ENCODE measurements around the gene SOD3. TPM values are rescaled to one million over a fixed set of nuclear protein-coding genes. Genes with fewer than 3 reads are reported as not detected.

SOD3 gene
- total and polyA plus RNA-seq, 2 of the 13 experiments (the other 11 are each of a cell fraction or from before 2014, with no cell fraction given), result 0.04 TPM; not detected in 1

DNA sequence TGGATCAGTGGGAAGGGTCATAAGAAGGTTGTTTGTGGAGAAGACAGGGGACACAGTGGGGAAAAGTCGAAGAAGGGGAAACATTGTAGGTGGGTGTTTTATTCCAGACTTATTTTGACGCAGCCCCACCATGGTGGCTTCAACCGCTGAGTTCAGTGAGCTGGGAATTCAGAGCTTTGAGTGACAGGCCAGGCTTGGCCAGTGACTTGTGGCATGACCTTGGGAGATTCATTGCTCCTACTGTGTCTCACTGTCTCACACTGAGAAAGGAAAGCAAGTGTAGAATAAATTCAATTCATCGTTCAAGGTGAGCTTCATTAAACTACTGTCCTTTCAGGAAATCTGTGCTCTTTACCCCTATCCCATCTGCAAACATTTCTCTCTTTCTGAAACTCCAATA is 47.4 kb upstream of the SOD3 start:
- Histone ChIP-seq H3K27ac (ENCODE audit: extremely low read length, insufficient read depth, low read length) (no peak overlapping the region), H3K27me3 (ENCODE audit: control insufficient read depth in 1 of 2, insufficient read depth in 2 of 2, low read length in 2 of 2) (no peaks in the 10 kb centered on the region), H3K9me3 (ENCODE audit: low read length) (no peaks in the 10 kb centered on the region), H3K4me2 (ENCODE audit: low read depth, low read length) (no peak overlapping the region), H2AFZ (ENCODE audit: low read length) (no peak overlapping the region), H3K9ac (ENCODE audit: insufficient read depth, low read depth, low read length) (no peak overlapping the region), H3K79me2 (ENCODE audit: insufficient read depth, low read length) (no peaks in the 10 kb centered on the region), H3K4me1 (ENCODE audit: insufficient read depth, low read length) (no peaks in the 10 kb centered on the region), H4K20me1 (ENCODE audit: insufficient read depth, low read length) (no peaks in the 10 kb centered on the region), H3K4me3 (replicated peaks in 1 of 3; ENCODE audit: insufficient read depth in 1 of 3, low read depth in 2 of 3, low read length in 3 of 3) (no peak overlapping the region), H3K36me3 (replicated peaks in 1 of 2; ENCODE audit: control insufficient read depth in 1 of 2, insufficient read depth in 2 of 2, low read length in 2 of 2) (no peaks in the 10 kb centered on the region)
- POLR2A ChIA-PET, result no interaction called here
- CTCF ChIA-PET (ENCODE audit: low intra/inter-chr PET ratio, low total read pairs), result no interaction called here
- intact Hi-C loops (cut with micrococcal nuclease; ENCODE audit: unreplicated experiment) (no loop called here), in situ Hi-C loops (cut with HindIII; ENCODE audit: extremely low pct_ligation_motif_present, low pct_unique_long_range_greater_than_20kb) (no loop called here)
- no peak for ATAC-seq
- 21% methylated on average over 4 of the region's 4 CpGs for WGBS (ENCODE audit: low lambda C conversion rate)
- no peak for TF ChIP-seq ARID2 (CRISPR knock-in tag; IDR thresholded peaks at IDR 0.05; ENCODE audit: borderline replicate concordance)
- TF ChIP-seq, protein P1, sequence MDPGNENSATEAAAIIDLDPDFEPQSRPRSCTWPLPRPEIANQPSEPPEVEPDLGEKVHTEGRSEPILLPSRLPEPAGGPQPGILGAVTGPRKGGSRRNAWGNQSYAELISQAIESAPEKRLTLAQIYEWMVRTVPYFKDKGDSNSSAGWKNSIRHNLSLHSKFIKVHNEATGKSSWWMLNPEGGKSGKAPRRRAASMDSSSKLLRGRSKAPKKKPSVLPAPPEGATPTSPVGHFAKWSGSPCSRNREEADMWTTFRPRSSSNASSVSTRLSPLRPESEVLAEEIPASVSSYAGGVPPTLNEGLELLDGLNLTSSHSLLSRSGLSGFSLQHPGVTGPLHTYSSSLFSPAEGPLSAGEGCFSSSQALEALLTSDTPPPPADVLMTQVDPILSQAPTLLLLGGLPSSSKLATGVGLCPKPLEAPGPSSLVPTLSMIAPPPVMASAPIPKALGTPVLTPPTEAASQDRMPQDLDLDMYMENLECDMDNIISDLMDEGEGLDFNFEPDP (CRISPR knock-in tag; conservative IDR thresholded peaks at IDR 0.05), result no peak
- TF ChIP-seq, protein P2, sequence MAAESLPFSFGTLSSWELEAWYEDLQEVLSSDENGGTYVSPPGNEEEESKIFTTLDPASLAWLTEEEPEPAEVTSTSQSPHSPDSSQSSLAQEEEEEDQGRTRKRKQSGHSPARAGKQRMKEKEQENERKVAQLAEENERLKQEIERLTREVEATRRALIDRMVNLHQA (CRISPR knock-in tag; IDR thresholded peaks at IDR 0.05), result no peak
- TF ChIP-seq, protein P3, sequence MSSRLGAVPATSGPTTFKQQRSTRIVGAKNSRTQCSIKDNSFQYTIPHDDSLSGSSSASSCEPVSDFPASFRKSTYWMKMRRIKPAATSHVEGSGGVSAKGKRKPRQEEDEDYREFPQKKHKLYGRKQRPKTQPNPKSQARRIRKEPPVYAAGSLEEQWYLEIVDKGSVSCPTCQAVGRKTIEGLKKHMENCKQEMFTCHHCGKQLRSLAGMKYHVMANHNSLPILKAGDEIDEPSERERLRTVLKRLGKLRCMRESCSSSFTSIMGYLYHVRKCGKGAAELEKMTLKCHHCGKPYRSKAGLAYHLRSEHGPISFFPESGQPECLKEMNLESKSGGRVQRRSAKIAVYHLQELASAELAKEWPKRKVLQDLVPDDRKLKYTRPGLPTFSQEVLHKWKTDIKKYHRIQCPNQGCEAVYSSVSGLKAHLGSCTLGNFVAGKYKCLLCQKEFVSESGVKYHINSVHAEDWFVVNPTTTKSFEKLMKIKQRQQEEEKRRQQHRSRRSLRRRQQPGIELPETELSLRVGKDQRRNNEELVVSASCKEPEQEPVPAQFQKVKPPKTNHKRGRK (CRISPR knock-in tag; IDR thresholded peaks at IDR 0.05), result no peak
- TF ChIP-seq ZNF713 (CRISPR knock-in tag; IDR thresholded peaks at IDR 0.05), result no peak
- TF ChIP-seq, protein P4, sequence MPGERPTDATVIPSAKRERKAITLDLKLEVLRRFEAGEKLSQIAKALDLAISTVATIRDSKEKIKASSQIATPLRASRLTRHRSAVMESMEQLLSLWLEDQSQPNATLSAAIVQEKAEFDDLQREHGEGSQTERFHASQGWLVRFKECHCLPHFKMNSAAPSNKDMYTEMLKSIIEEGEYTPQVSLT (CRISPR knock-in tag; IDR thresholded peaks at IDR 0.05; ENCODE audit: borderline replicate concordance, low read depth), result no peak
- no peak for TF ChIP-seq ZFY (CRISPR knock-in tag; IDR thresholded peaks at IDR 0.05)
- TF ChIP-seq, protein P5, sequence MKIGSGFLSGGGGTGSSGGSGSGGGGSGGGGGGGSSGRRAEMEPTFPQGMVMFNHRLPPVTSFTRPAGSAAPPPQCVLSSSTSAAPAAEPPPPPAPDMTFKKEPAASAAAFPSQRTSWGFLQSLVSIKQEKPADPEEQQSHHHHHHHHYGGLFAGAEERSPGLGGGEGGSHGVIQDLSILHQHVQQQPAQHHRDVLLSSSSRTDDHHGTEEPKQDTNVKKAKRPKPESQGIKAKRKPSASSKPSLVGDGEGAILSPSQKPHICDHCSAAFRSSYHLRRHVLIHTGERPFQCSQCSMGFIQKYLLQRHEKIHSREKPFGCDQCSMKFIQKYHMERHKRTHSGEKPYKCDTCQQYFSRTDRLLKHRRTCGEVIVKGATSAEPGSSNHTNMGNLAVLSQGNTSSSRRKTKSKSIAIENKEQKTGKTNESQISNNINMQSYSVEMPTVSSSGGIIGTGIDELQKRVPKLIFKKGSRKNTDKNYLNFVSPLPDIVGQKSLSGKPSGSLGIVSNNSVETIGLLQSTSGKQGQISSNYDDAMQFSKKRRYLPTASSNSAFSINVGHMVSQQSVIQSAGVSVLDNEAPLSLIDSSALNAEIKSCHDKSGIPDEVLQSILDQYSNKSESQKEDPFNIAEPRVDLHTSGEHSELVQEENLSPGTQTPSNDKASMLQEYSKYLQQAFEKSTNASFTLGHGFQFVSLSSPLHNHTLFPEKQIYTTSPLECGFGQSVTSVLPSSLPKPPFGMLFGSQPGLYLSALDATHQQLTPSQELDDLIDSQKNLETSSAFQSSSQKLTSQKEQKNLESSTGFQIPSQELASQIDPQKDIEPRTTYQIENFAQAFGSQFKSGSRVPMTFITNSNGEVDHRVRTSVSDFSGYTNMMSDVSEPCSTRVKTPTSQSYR (CRISPR knock-in tag; IDR thresholded peaks at IDR 0.05; ENCODE audit: borderline replicate concordance), result no peak
- TF ChIP-seq NR3C1 (CRISPR knock-in tag; IDR thresholded peaks at IDR 0.05), result no peak
- TF ChIP-seq SP2 (CRISPR knock-in tag; IDR thresholded peaks at IDR 0.05), result no peak
- DNase-seq (ENCODE audit: low spot score), result no peak
- FAIRE-seq, result no peak
- BruUV-seq (replicated peaks), result no TSS peak
